Neural cell (in vitro differentiated cells): ENCODE results near the gene GFRA4. TPM values are rescaled to one million over a fixed set of nuclear protein-coding genes. Genes with fewer than 3 reads are reported as not detected.

Experiments used
- H2AFZ ChIP-seq: fragments of 200-600, 300-800 bp; sonication (generic), shearing (Covaris generic); 2 replicates; pipeline ENCODE4 v1.6.0; 2014; ENCODE audit warnings: low read depth, mild to moderate bottlenecking, antibody characterized with exemption, low read length, moderate library complexity
- H3F3A ChIP-seq: fragments of 200-600 bp; shearing (Covaris generic); 2 replicates; pipeline ENCODE4 v1.6.1; 2016; ENCODE audit warnings: mild to moderate bottlenecking, moderate library complexity, mixed read lengths, antibody characterized with exemption, low read length; ENCODE audit not compliant: insufficient read depth, poor library complexity, severe bottlenecking
- H3K27ac ChIP-seq: fragments of 200-600, 300-800 bp; sonication (generic), shearing (Covaris generic); 2 replicates; pipeline ENCODE4 v1.5.1; 2014; ENCODE audit warnings: mild to moderate bottlenecking, low read length, moderate library complexity
- H3K27me3 ChIP-seq: fragments of 300-800, 200-600 bp; sonication (generic), shearing (Covaris generic); 2 replicates; pipeline ENCODE4 v1.6.0; 2014; ENCODE audit warnings: mild to moderate bottlenecking, low read depth, low read length, moderate library complexity; ENCODE audit not compliant: insufficient read depth
- H3K36me3 ChIP-seq: fragments of 300-800, 200-600 bp; sonication (generic), shearing (Covaris generic); 2 replicates; pipeline ENCODE4 v1.5.1; 2014; ENCODE audit warnings: mild to moderate bottlenecking, antibody characterized with exemption, low read length, moderate library complexity; ENCODE audit not compliant: insufficient read depth
- H3K4me2 ChIP-seq: fragments of 300-800, 200-600 bp; sonication (generic), shearing (Covaris generic); 2 replicates; pipeline ENCODE4 v1.6.0; 2014; ENCODE audit warnings: mild to moderate bottlenecking, low read length
- H3K4me3 ChIP-seq: fragments of 300-800, 200-600 bp; sonication (generic), shearing (Covaris generic); 2 replicates; pipeline ENCODE4 v1.5.1; 2014; ENCODE audit warnings: mild to moderate bottlenecking, low read length, moderate library complexity
- H3K79me2 ChIP-seq: fragments of 200-600 bp; shearing (Covaris generic); replicated peaks from 2 replicates; pipeline ENCODE4 v1.6.0; 2014; ENCODE audit warnings: mild to moderate bottlenecking, low read length, moderate library complexity; ENCODE audit not compliant: insufficient read depth
- H3K9ac ChIP-seq: fragments of 300-800, 200-600 bp; sonication (generic), shearing (Covaris generic); 2 replicates; pipeline ENCODE4 v1.6.1; 2016; ENCODE audit warnings: mild to moderate bottlenecking, low read length, mixed read lengths
- H3K9me2 ChIP-seq: fragments of 200-600 bp; shearing (Covaris generic); 2 replicates; pipeline ENCODE4 v1.6.1; 2016; ENCODE audit warnings: mild to moderate bottlenecking, low read length, mixed read lengths; ENCODE audit not compliant: insufficient read depth
- H3K9me3 ChIP-seq: fragments of 200-600, 300-800 bp; sonication (generic), shearing (Covaris generic); 2 replicates; pipeline ENCODE4 v1.6.1; 2016; ENCODE audit warnings: mild to moderate bottlenecking, mixed run types, low read length, moderate library complexity, mixed read lengths
- H4K20me1 ChIP-seq: fragments of 200-600 bp; shearing (Covaris generic); 2 replicates; pipeline ENCODE4 v1.6.1; 2016; ENCODE audit warnings: mild to moderate bottlenecking, mixed run types; ENCODE audit not compliant: insufficient read depth
- CTCF ChIP-seq: fragments of 450-650 bp; IDR thresholded peaks from 2 replicates; pipeline ENCODE4 v1.5.1; 2014; ENCODE audit warnings: antibody characterized with exemption, mild to moderate bottlenecking, moderate library complexity; ENCODE audit not compliant: poor library complexity, severe bottlenecking
- EP300 ChIP-seq: fragments of 450-650 bp; conservative IDR thresholded peaks from 2 replicates; pipeline ENCODE4 v1.6.1; 2014; ENCODE audit warnings: antibody characterized with exemption, mild to moderate bottlenecking, moderate library complexity; ENCODE audit not compliant: poor library complexity, severe bottlenecking
- EZH2 ChIP-seq: fragments of 200-600, 300-800 bp; shearing (Covaris generic), sonication (generic); IDR thresholded peaks from 2 replicates; pipeline ENCODE4 v1.6.1; 2014; ENCODE audit warnings: antibody characterized with exemption, low read length, borderline replicate concordance, mild to moderate bottlenecking; ENCODE audit not compliant: insufficient read depth, poor library complexity, severe bottlenecking
- MXI1 ChIP-seq: fragments of 450-650 bp; conservative IDR thresholded peaks from 2 replicates; pipeline ENCODE4 v1.6.1; 2014; ENCODE audit warnings: antibody characterized with exemption, mild to moderate bottlenecking; ENCODE audit not compliant: poor library complexity, severe bottlenecking
- POLR2AphosphoS5 ChIP-seq: IDR thresholded peaks from 2 replicates; pipeline ENCODE4 v1.6.1; 2012
- RAD21 ChIP-seq: fragments of 450-650 bp; conservative IDR thresholded peaks from 2 replicates; pipeline ENCODE4 v1.6.1; 2014; ENCODE audit warnings: antibody characterized with exemption, mild to moderate bottlenecking, moderate library complexity
- REST ChIP-seq: IDR thresholded peaks from 2 replicates; pipeline ENCODE4 v1.6.1; 2012; ENCODE audit warnings: borderline replicate concordance
- SMC3 ChIP-seq: fragments of 450-650 bp; conservative IDR thresholded peaks from 2 replicates; pipeline ENCODE4 v1.6.1; 2014; ENCODE audit warnings: antibody characterized with exemption, mild to moderate bottlenecking, moderate library complexity; ENCODE audit not compliant: poor library complexity
- TAF1 ChIP-seq: IDR thresholded peaks from 2 replicates; pipeline ENCODE4 v1.6.1; 2012; ENCODE audit warnings: low read depth
- polyA plus RNA-seq: library from polyadenylated mRNA; depleted of rRNA; stranded (reverse); fragments of >200 nt; gene quantifications from 2 replicates; pipeline ENCODE4 v1.2.3, GENCODE V29; 2014

GFRA4 gene
- polyA plus RNA-seq, 1 donor from 2014 or later = not detected

- Histone ChIP-seq H3K27ac (no peak overlapping the region), H2AFZ (no peak overlapping the region), H3F3A (no peaks in the 10 kb centered on the region), H3K36me3 (peaks cover 17% of the 10 kb centered on the region), H4K20me1 (no peaks in the 10 kb centered on the region), H3K79me2 (no peaks in the 10 kb centered on the region), H3K9me2 (no peaks in the 10 kb centered on the region), H3K27me3 (no peaks in the 10 kb centered on the region), H3K4me3 (no peak overlapping the region), H3K4me2 (no peak overlapping the region), H3K9ac (no peak overlapping the region), H3K9me3 (peaks cover 11% of the 10 kb centered on the region)
- no peak for TF ChIP-seq TAF1
Measured at GRCh38 chr20:3640259-3640658, 22.9 kb downstream of the GFRA4 start.

GRCh38 chr20:3635346-3635745 lies 27.9 kb downstream of the GFRA4 start:
- no peak for TF ChIP-seq TAF1
- no peak for TF ChIP-seq POLR2AphosphoS5
- TF ChIP-seq REST = no peak
- no peak for TF ChIP-seq RAD21
- no peak for TF ChIP-seq MXI1
- no peak for TF ChIP-seq EP300
- no peak for TF ChIP-seq CTCF
- TF ChIP-seq SMC3 = no peak
- Histone ChIP-seq H3K9me3 (peaks cover 5% of the 10 kb centered on the region), H2AFZ (no peak overlapping the region), H3K9me2 (no peaks in the 10 kb centered on the region), H3K4me3 (no peak overlapping the region), H3K9ac (no peak overlapping the region), H3K27ac (no peak overlapping the region), H4K20me1 (no peaks in the 10 kb centered on the region), H3F3A (no peaks in the 10 kb centered on the region), H3K36me3 (peaks cover 6% of the 10 kb centered on the region), H3K79me2 (no peaks in the 10 kb centered on the region), H3K27me3 (no peaks in the 10 kb centered on the region), H3K4me2 (no peak overlapping the region)

- Histone ChIP-seq H4K20me1 (no peaks in the 10 kb centered on the region), H3K9ac (no peak overlapping the region), H3K9me3 (no peaks in the 10 kb centered on the region), H3K4me2 (no peak overlapping the region), H3K79me2 (no peaks in the 10 kb centered on the region), H3K36me3 (peaks cover 6% of the 10 kb centered on the region), H2AFZ (no peak overlapping the region), H3K9me2 (no peaks in the 10 kb centered on the region), H3F3A (no peaks in the 10 kb centered on the region), H3K27me3 (no peaks in the 10 kb centered on the region), H3K27ac (no peak overlapping the region), H3K4me3 (no peak overlapping the region)
- TF ChIP-seq SMC3 = no peak
- no peak for TF ChIP-seq MXI1
- TF ChIP-seq EP300 = no peak
- no peak for TF ChIP-seq POLR2AphosphoS5
- TF ChIP-seq CTCF = no peak
- no peak for TF ChIP-seq REST
- TF ChIP-seq EZH2 = no peak
- TF ChIP-seq TAF1 = no peak
- TF ChIP-seq RAD21 = no peak
Measured at GRCh38 chr20:3633913-3634478, 29.2 kb downstream of the GFRA4 start.
